ENCODE measurements around the gene GPR146. TPM values are rescaled to one million over a fixed set of nuclear protein-coding genes. Genes with fewer than 3 reads are reported as not detected.

GPR146 gene
- total and polyA plus RNA-seq, 7 donors: 5.0 to 14.0 (median 9.4) TPM

GRCh38 chr7:1087465-1087814, 43.1 kb downstream of the GPR146 start:
- Histone ChIP-seq H3K27me3 (ENCODE audit: insufficient read depth in 3 of 3, low read length in 2 of 3) (no peaks in the 10 kb centered on the region), H3K27ac (no peak overlapping the region), H3K9me3 (no peaks in the 10 kb centered on the region), H3K4me3 (peak overlapping the region; percentile 55), H3K36me3 (ENCODE audit: insufficient read depth in 1 of 2, low read depth in 1 of 2) (no peaks in the 10 kb centered on the region), H3K4me1 (peaks cover 12% of the 10 kb centered on the region)
- intact Hi-C loops (cut with DNase I): loop anchor here (2.0 to 5.0 kb wide), 3 partner anchors 35 to 89 kb away; no protein-coding TSS in a partner anchor
- ATAC-seq: no peak
- DNase-seq: no peak
- WGBS, 3 donors: 20 to 35% (median 23%) methylated on average over 6 of the region's 6 CpGs
- TF ChIP-seq CTCF (IDR thresholded peaks at IDR 0.05): no peak

GRCh38 chr7:1087952-1088920, 43.9 kb downstream of the GPR146 start, which contains the start of gene GPER1:
Gene GPER1 (plus strand): TSS chr7:1088113. CDS start chr7:1091729, 3,616 bp downstream.
- intact Hi-C loops (cut with DNase I): loop anchor here (2.0 to 5.0 kb wide), 3 partner anchors 35 to 89 kb away; no protein-coding TSS in a partner anchor
- Histone ChIP-seq H3K27me3 (ENCODE audit: insufficient read depth in 3 of 3, low read length in 2 of 3) (no peaks in the 10 kb centered on the region), H3K4me3 (peak within 1 kb of the TSS; percentile 55), H3K27ac (peak within 1 kb of the TSS; percentile 44), H3K9me3 (no peaks in the 10 kb centered on the region), H3K36me3 (ENCODE audit: insufficient read depth in 1 of 2, low read depth in 1 of 2) (no peaks in the 10 kb centered on the region), H3K4me1 (peaks cover 12% of the 10 kb centered on the region)
- peak; percentile 56 to 64 for DNase-seq
- peak; percentile 29 to 73 (median 49) for ATAC-seq
- WGBS, 3 donors: 42 to 66% (median 46%) methylated on average over 27 to 28 of the region's 28 CpGs
- TF ChIP-seq CTCF (IDR thresholded peaks at IDR 0.05): no peak

GRCh38 chr7:1090236-1090635, 45.9 kb downstream of the GPR146 start:
- intact Hi-C loops (cut with DNase I): no loop called here
- TF ChIP-seq CTCF (IDR thresholded peaks at IDR 0.05): no peak
- H3K27me3 ChIP-seq (ENCODE audit: insufficient read depth in 3 of 3, low read length in 2 of 3): no peaks in the 10 kb centered on the region
- ATAC-seq: no peak
- no peak for DNase-seq
- H3K4me1 ChIP-seq: peaks cover 12% of the 10 kb centered on the region
- no peak overlapping the region for H3K27ac ChIP-seq
- no peaks in the 10 kb centered on the region for H3K9me3 ChIP-seq
- H3K36me3 ChIP-seq (ENCODE audit: insufficient read depth in 1 of 2, low read depth in 1 of 2): no peaks in the 10 kb centered on the region
- 89 to 95% (median 92%) methylated on average over 20 to 21 of the region's 21 CpGs for WGBS, 3 donors
- no peak overlapping the region for H3K4me3 ChIP-seq

- no peak for TF ChIP-seq CTCF (IDR thresholded peaks at IDR 0.05)
- intact Hi-C loops (cut with DNase I): no loop called here
- Histone ChIP-seq H3K4me3 (no peak overlapping the region), H3K27ac (no peak overlapping the region), H3K27me3 (ENCODE audit: insufficient read depth in 3 of 3, low read length in 2 of 3) (no peaks in the 10 kb centered on the region), H3K36me3 (ENCODE audit: insufficient read depth in 1 of 2, low read depth in 1 of 2) (no peaks in the 10 kb centered on the region), H3K4me1 (peaks cover 18% of the 10 kb centered on the region), H3K9me3 (no peaks in the 10 kb centered on the region)
- 84 to 87% (median 86%) methylated on average over 28 of the region's 28 CpGs for WGBS, 3 donors
- ATAC-seq: no peak
- DNase-seq: no peak
Measured at GRCh38 chr7:1090686-1091643, 46.6 kb downstream of the GPR146 start.

Data from psoas muscle (tissue), 8 donors.